GM23338 (cell line): Measurements from ENCODE around the gene CETP. TPM values are rescaled to one million over a fixed set of nuclear protein-coding genes. Genes with fewer than 3 reads are reported as not detected.

Experiments used
- ATAC-seq: fragments of 200-7000 bp; cut with Tn5 transposase; 3 replicates; pipeline ENCODE4 v1.9.1; 2020
- DNase-seq: peaks from one replicate; pipeline ENCODE4 v3.0.0-alpha.2; 2015; ENCODE audit warnings: low spot score
- H2AFZ ChIP-seq: fragments of 200-600 bp; sonication (generic); 2 replicates; pipeline ENCODE4 v1.8.0; 2016; ENCODE audit warnings: antibody characterized with exemption, mild to moderate bottlenecking, moderate library complexity
- H3F3A ChIP-seq: fragments of 200-600 bp; sonication (generic); replicated peaks from 2 replicates; pipeline ENCODE4 v1.8.0; 2017; ENCODE audit warnings: antibody characterized with exemption, mixed run types, low read depth
- H3K27ac ChIP-seq: fragments of 200-600 bp; sonication (generic); 2 replicates; pipeline ENCODE4 v1.6.1; 2016; ENCODE audit warnings: low read depth
- H3K27me3 ChIP-seq: fragments of 200-600 bp; sonication (generic); 2 replicates; pipeline ENCODE4 v1.8.0; 2016; ENCODE audit warnings: mild to moderate bottlenecking, mixed run types, moderate library complexity; ENCODE audit not compliant: insufficient read depth
- H3K36me3 ChIP-seq: fragments of 200-600 bp; sonication (generic); 2 replicates; pipeline ENCODE4 v1.8.0; 2016; ENCODE audit warnings: mild to moderate bottlenecking; ENCODE audit not compliant: insufficient read depth
- H3K4me1 ChIP-seq: fragments of 200-600 bp; sonication (generic); 2 replicates; pipeline ENCODE4 v1.8.0; 2016; ENCODE audit warnings: mild to moderate bottlenecking, moderate library complexity; ENCODE audit not compliant: insufficient read depth
- H3K4me2 ChIP-seq: fragments of 200-600 bp; sonication (generic); 2 replicates; pipeline ENCODE4 v1.7.1; 2017; ENCODE audit warnings: mixed run types
- H3K4me3 ChIP-seq: fragments of 200-600 bp; sonication (generic); 2 replicates; pipeline ENCODE4 v1.6.1; 2016; ENCODE audit warnings: mixed run types
- H3K79me2 ChIP-seq: fragments of 200-600 bp; sonication (generic); replicated peaks from 2 replicates; pipeline ENCODE4 v1.8.0; 2017; ENCODE audit warnings: mild to moderate bottlenecking; ENCODE audit not compliant: insufficient read depth
- H3K9me2 ChIP-seq: fragments of 200-600 bp; sonication (generic); 2 replicates; pipeline ENCODE4 v1.8.0; 2017; ENCODE audit not compliant: insufficient read depth
- H4K20me1 ChIP-seq: fragments of 200-600 bp; sonication (generic); replicated peaks from 2 replicates; pipeline ENCODE4 v1.8.0; 2017; ENCODE audit warnings: mild to moderate bottlenecking; ENCODE audit not compliant: insufficient read depth
- H3K27ac Mint-ChIP-seq: 2 replicates; pipeline ENCODE4 v1.8.0; 2020; ENCODE audit warnings: inconsistent platforms, mild to moderate bottlenecking, moderate library complexity, mixed read lengths
- H3K27me3 Mint-ChIP-seq: 3 replicates; pipeline ENCODE4 v1.8.0; 2022; ENCODE audit warnings: low read depth, mild to moderate bottlenecking, moderate library complexity, mixed read lengths, inconsistent platforms; ENCODE audit not compliant: insufficient read depth, poor library complexity
- H3K36me3 Mint-ChIP-seq: 3 replicates; pipeline ENCODE4 v1.8.0; 2021; ENCODE audit warnings: low read depth, mild to moderate bottlenecking, inconsistent platforms, moderate library complexity, mixed read lengths
- H3K4me1 Mint-ChIP-seq: 3 replicates; pipeline ENCODE4 v1.8.0; 2020; ENCODE audit warnings: mild to moderate bottlenecking, inconsistent platforms, mixed read lengths
- H3K4me3 Mint-ChIP-seq: 3 replicates; pipeline ENCODE4 v1.8.0; 2021; ENCODE audit warnings: moderate library complexity, mild to moderate bottlenecking, inconsistent platforms, mixed read lengths
- H3K9me3 Mint-ChIP-seq: 3 replicates; pipeline ENCODE4 v1.8.0; 2020; ENCODE audit warnings: moderate library complexity, mild to moderate bottlenecking, inconsistent platforms, mixed read lengths
- CREB1 ChIP-seq: fragments of 250-450 bp; sonication (Bioruptor Pico); IDR thresholded peaks from 2 replicates; pipeline ENCODE4 v1.5.0; 2020; ENCODE audit warnings: low read depth, mild to moderate bottlenecking, moderate library complexity
- ETS1 ChIP-seq: IDR thresholded peaks from 2 replicates; pipeline ENCODE4 v1.6.1; 2016; ENCODE audit warnings: antibody characterized with exemption
- EZH2 ChIP-seq: fragments of 200-600 bp; sonication (generic); IDR thresholded peaks from one replicate; pipeline ENCODE4 v1.8.0; 2017; ENCODE audit warnings: antibody characterized with exemption, mild to moderate bottlenecking, low read depth; ENCODE audit not compliant: unreplicated experiment
- EZH2phosphoT487 ChIP-seq: fragments of 200-600 bp; sonication (generic); IDR thresholded peaks from one replicate; pipeline ENCODE4 v1.8.1; 2018; ENCODE audit warnings: antibody characterized with exemption; ENCODE audit not compliant: unreplicated experiment
- JUNB ChIP-seq: IDR thresholded peaks from one replicate; pipeline ENCODE4 v1.6.1; 2016; ENCODE audit warnings: antibody characterized with exemption; ENCODE audit not compliant: unreplicated experiment
- NANOG ChIP-seq: IDR thresholded peaks from 2 replicates; pipeline ENCODE4 v1.6.1; 2016; ENCODE audit warnings: antibody characterized with exemption, borderline replicate concordance
- POLR2AphosphoS5 ChIP-seq: IDR thresholded peaks from 2 replicates; pipeline ENCODE4 v1.6.1; 2016; ENCODE audit warnings: antibody characterized with exemption, low read depth
- STAT1 ChIP-seq: IDR thresholded peaks from one replicate; pipeline ENCODE4 v1.6.1; 2016; ENCODE audit warnings: antibody characterized with exemption; ENCODE audit not compliant: unreplicated experiment
- ZNF114 ChIP-seq: fragments of 250-450 bp; sonication (Bioruptor Pico); IDR thresholded peaks from 2 replicates; pipeline ENCODE4 v1.5.0; 2020; ENCODE audit warnings: mild to moderate bottlenecking, moderate library complexity
- ZNF331 ChIP-seq: fragments of 250-450 bp; sonication (Bioruptor Pico); IDR thresholded peaks from 2 replicates; pipeline ENCODE4 v1.5.0; 2020; ENCODE audit warnings: low read depth, mild to moderate bottlenecking, moderate library complexity
- polyA plus RNA-seq: library from polyadenylated mRNA; unstranded; fragments of >200 nt; fragmentation: Nextera tagmentation; extraction: Ambion mirVana; gene quantifications from 2 replicates; pipeline ENCODE4 v1.2.1, GENCODE V29; 2016
- total RNA-seq: library from RNA; depleted of rRNA; stranded (reverse); fragments of >200 nt; shearing (Covaris generic); gene quantifications from 2 replicates; pipeline ENCODE4 v1.2.3, GENCODE V29; 2014
- TF ChIP-seq, protein P1 (sequence below): IDR thresholded peaks from one replicate; pipeline ENCODE4 v1.6.1; 2018; ENCODE audit warnings: antibody characterized with exemption; ENCODE audit not compliant: unreplicated experiment
- TF ChIP-seq, protein P2 (sequence below): fragments of 250-450 bp; sonication (Bioruptor Pico); IDR thresholded peaks from 2 replicates; pipeline ENCODE4 v1.5.0; 2020; ENCODE audit warnings: mild to moderate bottlenecking, moderate library complexity
- TF ChIP-seq, protein P3 (sequence below), 2 experiments: fragments of 200-600 bp in 1 of 2; sonication (generic) in 1 of 2; conservative IDR thresholded peaks; 2 replicates each; pipeline versions ENCODE4 v1.5.1 to v1.6.1; 2016 to 2017; ENCODE audit warnings: antibody characterized with exemption in 2 of 2, low read depth in 2 of 2, mild to moderate bottlenecking in 2 of 2, moderate library complexity in 1 of 2

The CETP gene
- total and polyA plus RNA-seq, 2 experiments from 2014 or later = not detected

GRCh38 chr16:57013902-57014301, 52.2 kb downstream of the CETP start:
- Mint-ChIP-seq H3K27ac (no peak overlapping the region), H3K9me3 (no peaks in the 10 kb centered on the region), H3K36me3 (no peaks in the 10 kb centered on the region), H3K4me3 (no peak overlapping the region), H3K4me1 (peaks cover 10% of the 10 kb centered on the region; the same call in 2 of the 3 replicates), H3K27me3 (peaks cover 3% of the 10 kb centered on the region)
- TF ChIP-seq, protein P1, sequence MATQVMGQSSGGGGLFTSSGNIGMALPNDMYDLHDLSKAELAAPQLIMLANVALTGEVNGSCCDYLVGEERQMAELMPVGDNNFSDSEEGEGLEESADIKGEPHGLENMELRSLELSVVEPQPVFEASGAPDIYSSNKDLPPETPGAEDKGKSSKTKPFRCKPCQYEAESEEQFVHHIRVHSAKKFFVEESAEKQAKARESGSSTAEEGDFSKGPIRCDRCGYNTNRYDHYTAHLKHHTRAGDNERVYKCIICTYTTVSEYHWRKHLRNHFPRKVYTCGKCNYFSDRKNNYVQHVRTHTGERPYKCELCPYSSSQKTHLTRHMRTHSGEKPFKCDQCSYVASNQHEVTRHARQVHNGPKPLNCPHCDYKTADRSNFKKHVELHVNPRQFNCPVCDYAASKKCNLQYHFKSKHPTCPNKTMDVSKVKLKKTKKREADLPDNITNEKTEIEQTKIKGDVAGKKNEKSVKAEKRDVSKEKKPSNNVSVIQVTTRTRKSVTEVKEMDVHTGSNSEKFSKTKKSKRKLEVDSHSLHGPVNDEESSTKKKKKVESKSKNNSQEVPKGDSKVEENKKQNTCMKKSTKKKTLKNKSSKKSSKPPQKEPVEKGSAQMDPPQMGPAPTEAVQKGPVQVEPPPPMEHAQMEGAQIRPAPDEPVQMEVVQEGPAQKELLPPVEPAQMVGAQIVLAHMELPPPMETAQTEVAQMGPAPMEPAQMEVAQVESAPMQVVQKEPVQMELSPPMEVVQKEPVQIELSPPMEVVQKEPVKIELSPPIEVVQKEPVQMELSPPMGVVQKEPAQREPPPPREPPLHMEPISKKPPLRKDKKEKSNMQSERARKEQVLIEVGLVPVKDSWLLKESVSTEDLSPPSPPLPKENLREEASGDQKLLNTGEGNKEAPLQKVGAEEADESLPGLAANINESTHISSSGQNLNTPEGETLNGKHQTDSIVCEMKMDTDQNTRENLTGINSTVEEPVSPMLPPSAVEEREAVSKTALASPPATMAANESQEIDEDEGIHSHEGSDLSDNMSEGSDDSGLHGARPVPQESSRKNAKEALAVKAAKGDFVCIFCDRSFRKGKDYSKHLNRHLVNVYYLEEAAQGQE = no peak
- no peak for TF ChIP-seq NANOG
- TF ChIP-seq, protein P2, sequence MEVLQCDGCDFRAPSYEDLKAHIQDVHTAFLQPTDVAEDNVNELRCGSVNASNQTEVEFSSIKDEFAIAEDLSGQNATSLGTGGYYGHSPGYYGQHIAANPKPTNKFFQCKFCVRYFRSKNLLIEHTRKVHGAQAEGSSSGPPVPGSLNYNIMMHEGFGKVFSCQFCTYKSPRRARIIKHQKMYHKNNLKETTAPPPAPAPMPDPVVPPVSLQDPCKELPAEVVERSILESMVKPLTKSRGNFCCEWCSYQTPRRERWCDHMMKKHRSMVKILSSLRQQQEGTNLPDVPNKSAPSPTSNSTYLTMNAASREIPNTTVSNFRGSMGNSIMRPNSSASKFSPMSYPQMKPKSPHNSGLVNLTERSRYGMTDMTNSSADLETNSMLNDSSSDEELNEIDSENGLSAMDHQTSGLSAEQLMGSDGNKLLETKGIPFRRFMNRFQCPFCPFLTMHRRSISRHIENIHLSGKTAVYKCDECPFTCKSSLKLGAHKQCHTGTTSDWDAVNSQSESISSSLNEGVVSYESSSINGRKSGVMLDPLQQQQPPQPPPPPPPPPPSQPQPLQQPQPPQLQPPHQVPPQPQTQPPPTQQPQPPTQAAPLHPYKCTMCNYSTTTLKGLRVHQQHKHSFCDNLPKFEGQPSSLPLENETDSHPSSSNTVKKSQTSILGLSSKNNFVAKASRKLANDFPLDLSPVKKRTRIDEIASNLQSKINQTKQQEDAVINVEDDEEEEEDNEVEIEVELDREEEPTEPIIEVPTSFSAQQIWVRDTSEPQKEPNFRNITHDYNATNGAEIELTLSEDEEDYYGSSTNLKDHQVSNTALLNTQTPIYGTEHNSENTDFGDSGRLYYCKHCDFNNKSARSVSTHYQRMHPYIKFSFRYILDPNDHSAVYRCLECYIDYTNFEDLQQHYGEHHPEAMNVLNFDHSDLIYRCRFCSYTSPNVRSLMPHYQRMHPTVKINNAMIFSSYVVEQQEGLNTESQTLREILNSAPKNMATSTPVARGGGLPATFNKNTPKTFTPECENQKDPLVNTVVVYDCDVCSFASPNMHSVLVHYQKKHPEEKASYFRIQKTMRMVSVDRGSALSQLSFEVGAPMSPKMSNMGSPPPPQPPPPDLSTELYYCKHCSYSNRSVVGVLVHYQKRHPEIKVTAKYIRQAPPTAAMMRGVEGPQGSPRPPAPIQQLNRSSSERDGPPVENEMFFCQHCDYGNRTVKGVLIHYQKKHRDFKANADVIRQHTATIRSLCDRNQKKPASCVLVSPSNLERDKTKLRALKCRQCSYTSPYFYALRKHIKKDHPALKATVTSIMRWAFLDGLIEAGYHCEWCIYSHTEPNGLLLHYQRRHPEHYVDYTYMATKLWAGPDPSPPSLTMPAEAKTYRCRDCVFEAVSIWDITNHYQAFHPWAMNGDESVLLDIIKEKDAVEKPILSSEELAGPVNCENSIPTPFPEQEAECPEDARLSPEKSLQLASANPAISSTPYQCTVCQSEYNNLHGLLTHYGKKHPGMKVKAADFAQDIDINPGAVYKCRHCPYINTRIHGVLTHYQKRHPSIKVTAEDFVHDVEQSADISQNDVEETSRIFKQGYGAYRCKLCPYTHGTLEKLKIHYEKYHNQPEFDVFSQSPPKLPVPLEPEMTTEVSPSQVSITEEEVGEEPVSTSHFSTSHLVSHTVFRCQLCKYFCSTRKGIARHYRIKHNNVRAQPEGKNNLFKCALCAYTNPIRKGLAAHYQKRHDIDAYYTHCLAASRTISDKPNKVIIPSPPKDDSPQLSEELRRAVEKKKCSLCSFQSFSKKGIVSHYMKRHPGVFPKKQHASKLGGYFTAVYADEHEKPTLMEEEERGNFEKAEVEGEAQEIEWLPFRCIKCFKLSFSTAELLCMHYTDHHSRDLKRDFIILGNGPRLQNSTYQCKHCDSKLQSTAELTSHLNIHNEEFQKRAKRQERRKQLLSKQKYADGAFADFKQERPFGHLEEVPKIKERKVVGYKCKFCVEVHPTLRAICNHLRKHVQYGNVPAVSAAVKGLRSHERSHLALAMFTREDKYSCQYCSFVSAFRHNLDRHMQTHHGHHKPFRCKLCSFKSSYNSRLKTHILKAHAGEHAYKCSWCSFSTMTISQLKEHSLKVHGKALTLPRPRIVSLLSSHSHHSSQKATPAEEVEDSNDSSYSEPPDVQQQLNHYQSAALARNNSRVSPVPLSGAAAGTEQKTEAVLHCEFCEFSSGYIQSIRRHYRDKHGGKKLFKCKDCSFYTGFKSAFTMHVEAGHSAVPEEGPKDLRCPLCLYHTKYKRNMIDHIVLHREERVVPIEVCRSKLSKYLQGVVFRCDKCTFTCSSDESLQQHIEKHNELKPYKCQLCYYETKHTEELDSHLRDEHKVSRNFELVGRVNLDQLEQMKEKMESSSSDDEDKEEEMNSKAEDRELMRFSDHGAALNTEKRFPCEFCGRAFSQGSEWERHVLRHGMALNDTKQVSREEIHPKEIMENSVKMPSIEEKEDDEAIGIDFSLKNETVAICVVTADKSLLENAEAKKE (CRISPR knock-in tag) = no peak
- TF ChIP-seq POLR2AphosphoS5 = no peak
- no peak for TF ChIP-seq ZNF114 (CRISPR knock-in tag)
- no peak for TF ChIP-seq CREB1 (CRISPR knock-in tag)
- TF ChIP-seq STAT1 = no peak
- no peak for TF ChIP-seq EZH2
- TF ChIP-seq, protein P3, sequence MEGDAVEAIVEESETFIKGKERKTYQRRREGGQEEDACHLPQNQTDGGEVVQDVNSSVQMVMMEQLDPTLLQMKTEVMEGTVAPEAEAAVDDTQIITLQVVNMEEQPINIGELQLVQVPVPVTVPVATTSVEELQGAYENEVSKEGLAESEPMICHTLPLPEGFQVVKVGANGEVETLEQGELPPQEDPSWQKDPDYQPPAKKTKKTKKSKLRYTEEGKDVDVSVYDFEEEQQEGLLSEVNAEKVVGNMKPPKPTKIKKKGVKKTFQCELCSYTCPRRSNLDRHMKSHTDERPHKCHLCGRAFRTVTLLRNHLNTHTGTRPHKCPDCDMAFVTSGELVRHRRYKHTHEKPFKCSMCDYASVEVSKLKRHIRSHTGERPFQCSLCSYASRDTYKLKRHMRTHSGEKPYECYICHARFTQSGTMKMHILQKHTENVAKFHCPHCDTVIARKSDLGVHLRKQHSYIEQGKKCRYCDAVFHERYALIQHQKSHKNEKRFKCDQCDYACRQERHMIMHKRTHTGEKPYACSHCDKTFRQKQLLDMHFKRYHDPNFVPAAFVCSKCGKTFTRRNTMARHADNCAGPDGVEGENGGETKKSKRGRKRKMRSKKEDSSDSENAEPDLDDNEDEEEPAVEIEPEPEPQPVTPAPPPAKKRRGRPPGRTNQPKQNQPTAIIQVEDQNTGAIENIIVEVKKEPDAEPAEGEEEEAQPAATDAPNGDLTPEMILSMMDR (conservative IDR thresholded peaks at IDR 0.05; ENCODE audit: low read depth in 2 of 2) = no peak
- no peak for TF ChIP-seq JUNB
- TF ChIP-seq EZH2phosphoT487 = no peak
- no peak for TF ChIP-seq ZNF331
- TF ChIP-seq ETS1 = no peak
- Histone ChIP-seq H3K9me2 (no peaks in the 10 kb centered on the region), H4K20me1 (no peaks in the 10 kb centered on the region), H3F3A (no peaks in the 10 kb centered on the region), H3K36me3 (no peaks in the 10 kb centered on the region), H3K4me2 (no peak overlapping the region), H3K79me2 (no peaks in the 10 kb centered on the region), H3K4me1 (peaks cover 5% of the 10 kb centered on the region; the same call in 1 of the 2 replicates), H3K27ac (no peak overlapping the region), H3K27me3 (no peaks in the 10 kb centered on the region), H2AFZ (no peak overlapping the region), H3K4me3 (no peak overlapping the region)
- ATAC-seq (no peak), DNase-seq (no peak)
